Measurements from ENCODE around the gene ARL1. TPM values are rescaled to one million over a fixed set of nuclear protein-coding genes. Genes with fewer than 3 reads are reported as not detected.
"Not testable (repeated sequence)": the region's sequence is repeated elsewhere in the genome, so short reads cannot be mapped to it uniquely, and the experiment has no call there.

ARL1 gene
- total RNA-seq, 1 experiment from 2014 or later, result 112 TPM

- Mint-ChIP-seq H3K36me3 (ENCODE audit: insufficient read depth, unreplicated experiment) (no peaks in the 10 kb centered on the region), H3K9me3 (ENCODE audit: unreplicated experiment) (no peaks in the 10 kb centered on the region), H3K4me3 (ENCODE audit: unreplicated experiment) (no peak overlapping the region), H3K4me1 (ENCODE audit: insufficient read depth, unreplicated experiment) (no peaks in the 10 kb centered on the region), H3K27me3 (ENCODE audit: insufficient read depth, unreplicated experiment) (no peaks in the 10 kb centered on the region), H3K27ac (ENCODE audit: low read depth, unreplicated experiment) (no peak overlapping the region)
- no TSS peak for BruUV-seq (replicated peaks)
- CTCF ChIA-PET, result interaction anchor here (0.5 to 1.1 kb wide), 17 partner anchors 10 to 620 kb away, joined by 3 to 11 read pairs (median 3); partner anchors contain the start of gene GNPTAB
- POLR2A ChIA-PET, result interaction anchor here (0.6 kb wide), 1 partner anchor 327 kb away, joined by 3 read pairs; no protein-coding TSS in a partner anchor
- no peak for DNase-seq (ENCODE audit: unreplicated experiment)
- intact Hi-C loops (cut with micrococcal nuclease), result loop anchor here (2.0 to 10.0 kb wide), 3 partner anchors 160 to 1460 kb away; partner anchors contain the start of gene GNPTAB
- TF ChIP-seq CTCF (IDR thresholded peaks at IDR 0.05; ENCODE audit: unreplicated experiment), result no peak
Observed at GRCh38 chr12:101415228-101415627, 7.7 kb upstream of the ARL1 start.

- no peaks in the 10 kb centered on the region for H3K27me3 Mint-ChIP-seq (ENCODE audit: insufficient read depth, unreplicated experiment)
Observed at GRCh38 chr12:101414533-101415119, 7.1 kb upstream of the ARL1 start.

GRCh38 chr12:101410169-101410568 is 2.6 kb upstream of the ARL1 start:
- DNase-seq (ENCODE audit: unreplicated experiment); POLR2A ChIA-PET; H3K4me1 Mint-ChIP-seq (ENCODE audit: insufficient read depth, unreplicated experiment); H3K4me3 Mint-ChIP-seq (ENCODE audit: unreplicated experiment); H3K27ac Mint-ChIP-seq (ENCODE audit: low read depth, unreplicated experiment); H3K27me3 Mint-ChIP-seq (ENCODE audit: insufficient read depth, unreplicated experiment); H3K9me3 Mint-ChIP-seq (ENCODE audit: unreplicated experiment); BruUV-seq (replicated peaks); H3K36me3 Mint-ChIP-seq (ENCODE audit: insufficient read depth, unreplicated experiment): not testable (repeated sequence)
- intact Hi-C loops (cut with micrococcal nuclease), result loop anchor here (5.0 to 10.0 kb wide), 3 partner anchors 165 to 1465 kb away; no protein-coding TSS in a partner anchor
- CTCF ChIA-PET, result interaction anchor here (1.3 to 1.8 kb wide), 2 partner anchors 350 to 430 kb away, joined by 6 to 7 read pairs; no protein-coding TSS in a partner anchor

More at GRCh38 chr12:101414533-101415119, 7.1 kb upstream of the ARL1 start:
- ChIA-PET POLR2A (interaction anchor here (0.6 kb wide), 1 partner anchor 328 kb away, joined by 3 read pairs; no protein-coding TSS in a partner anchor), CTCF (interaction anchor here (0.5 to 1.1 kb wide), 18 partner anchors 9 to 619 kb away, joined by 3 to 11 read pairs (median 3); partner anchors contain the start of gene GNPTAB)
- Mint-ChIP-seq H3K36me3 (ENCODE audit: insufficient read depth, unreplicated experiment) (no peaks in the 10 kb centered on the region), H3K4me3 (ENCODE audit: unreplicated experiment) (no peak overlapping the region), H3K9me3 (ENCODE audit: unreplicated experiment) (no peaks in the 10 kb centered on the region), H3K4me1 (ENCODE audit: insufficient read depth, unreplicated experiment) (no peaks in the 10 kb centered on the region), H3K27ac (ENCODE audit: low read depth, unreplicated experiment) (no peak overlapping the region)
- peak; percentile 46 for TF ChIP-seq CTCF (IDR thresholded peaks at IDR 0.05; ENCODE audit: unreplicated experiment)
- intact Hi-C loops (cut with micrococcal nuclease), result loop anchor here (1.0 to 10.0 kb wide), 6 partner anchors 160 to 1460 kb away; partner anchors contain the start of gene GNPTAB
- DNase-seq (ENCODE audit: unreplicated experiment), result peak; percentile 77
- no TSS peak for BruUV-seq (replicated peaks)

- H3K36me3 Mint-ChIP-seq (ENCODE audit: insufficient read depth, unreplicated experiment), result peaks cover 10% of the 10 kb centered on the region
- H3K4me3 Mint-ChIP-seq (ENCODE audit: unreplicated experiment), result peak overlapping the region; percentile 85
- no peak for TF ChIP-seq CTCF (IDR thresholded peaks at IDR 0.05; ENCODE audit: unreplicated experiment)
- peaks cover 10% of the 10 kb centered on the region for H3K4me1 Mint-ChIP-seq (ENCODE audit: insufficient read depth, unreplicated experiment)
- peak overlapping the region; percentile 96 for H3K27ac Mint-ChIP-seq (ENCODE audit: low read depth, unreplicated experiment)
- TSS peak; percentile 36 for BruUV-seq (replicated peaks)
- CTCF ChIA-PET, result interaction anchor here (0.6 to 3.4 kb wide), 8 partner anchors 12 to 433 kb away, joined by 3 to 11 read pairs (median 4); partner anchors contain the start of gene GNPTAB
- no peaks in the 10 kb centered on the region for H3K9me3 Mint-ChIP-seq (ENCODE audit: unreplicated experiment)
- DNase-seq (ENCODE audit: unreplicated experiment), result peak; percentile 41
- POLR2A ChIA-PET, result interaction anchor here (0.6 to 4.3 kb wide), 22 partner anchors 11 to 1057 kb away, joined by 3 to 33 read pairs (median 3); partner anchors contain the start of genes CHPT1, DRAM1, GNPTAB and WASHC3
- no peaks in the 10 kb centered on the region for H3K27me3 Mint-ChIP-seq (ENCODE audit: insufficient read depth, unreplicated experiment)
- intact Hi-C loops (cut with micrococcal nuclease), result no loop called here
Observed at GRCh38 chr12:101407049-101407435, 530 bp downstream of the ARL1 start.

GRCh38 chr12:101391181-101391580 is 16.4 kb downstream of the ARL1 start:
- CTCF ChIA-PET; H3K9me3 Mint-ChIP-seq (ENCODE audit: unreplicated experiment); H3K27me3 Mint-ChIP-seq (ENCODE audit: insufficient read depth, unreplicated experiment); H3K4me3 Mint-ChIP-seq (ENCODE audit: unreplicated experiment); H3K27ac Mint-ChIP-seq (ENCODE audit: low read depth, unreplicated experiment); H3K4me1 Mint-ChIP-seq (ENCODE audit: insufficient read depth, unreplicated experiment); POLR2A ChIA-PET; DNase-seq (ENCODE audit: unreplicated experiment); BruUV-seq (replicated peaks); intact Hi-C loops (cut with micrococcal nuclease): not testable (repeated sequence)
- peaks cover 60% of the 10 kb centered on the region for H3K36me3 Mint-ChIP-seq (ENCODE audit: insufficient read depth, unreplicated experiment)

All from MCF 10A (cell line).